Esophagus (tissue), 2 donors: ENCODE measurements around the gene STUB1. TPM values are rescaled to one million over a fixed set of nuclear protein-coding genes. Genes with fewer than 3 reads are reported as not detected.

Experiments used
- H3K27ac ChIP-seq, 2 donors: one replicate each; pipeline ENCODE4 v1.5.1; 2013; ENCODE audit warnings: low read depth in 2 of 2, mild to moderate bottlenecking in 2 of 2, inconsistent platforms in 1 of 2, low read length in 1 of 2, moderate library complexity in 1 of 2
- H3K27me3 ChIP-seq, 2 donors: one replicate each; pipeline ENCODE4 v1.6.1; 2013; ENCODE audit warnings: low read length in 2 of 2, control low read depth in 1 of 2, mild to moderate bottlenecking in 1 of 2; ENCODE audit not compliant: insufficient read depth in 2 of 2, control insufficient read depth in 1 of 2
- H3K36me3 ChIP-seq, 2 donors: one replicate each; pipeline ENCODE4 v1.6.1; 2013; ENCODE audit warnings: low read length in 1 of 2; ENCODE audit not compliant: control insufficient read depth in 2 of 2, insufficient read depth in 2 of 2
- H3K4me1 ChIP-seq, 2 donors: one replicate each; pipeline ENCODE4 v1.6.1; 2013; ENCODE audit warnings: low read length in 1 of 2; ENCODE audit not compliant: control insufficient read depth in 2 of 2, insufficient read depth in 2 of 2
- H3K4me3 ChIP-seq, 2 donors: one replicate each; pipeline ENCODE4 v1.5.1; 2013; ENCODE audit warnings: low read length in 2 of 2, mild to moderate bottlenecking in 2 of 2, low read depth in 1 of 2, moderate library complexity in 1 of 2
- H3K9me3 ChIP-seq, 2 donors: one replicate each; pipeline ENCODE4 v1.6.1; 2013; ENCODE audit warnings: mild to moderate bottlenecking in 2 of 2, low read depth in 1 of 2, low read length in 1 of 2, moderate library complexity in 1 of 2; ENCODE audit not compliant: control insufficient read depth in 2 of 2, insufficient read depth in 1 of 2
- WGBS, 2 donors: extraction: QIAGEN DNeasy Blood & Tissue Kit; methylation state at CpG; one replicate each; pipeline ENCODE4 v1.1.7; 2013; 5-methylcytosine and 5-hydroxymethylcytosine counted together
- polyA plus RNA-seq, 2 donors: library from polyadenylated mRNA; stranded (reverse); fragments of 200-250 nt; gene quantifications; one replicate each; pipeline ENCODE4 v1.2.3, GENCODE V29; 2013
- donor health status: healthy with polysubstance abuse.
- donor health status: Bipolar disorder and iron deficiency.

STUB1 gene
- polyA plus RNA-seq, 2 donors: 58.3 to 95.2 TPM

GRCh38 chr16:692356-693108, 12.3 kb downstream of the STUB1 start:
- WGBS, 2 donors: 64 to 66% methylated on average over 10 of the region's 10 CpGs
- Histone ChIP-seq H3K9me3 (no peaks in the 10 kb centered on the region), H3K36me3 (peaks cover 0 to 3% of the 10 kb centered on the region in 2 donors), H3K27me3 (no peaks in the 10 kb centered on the region), H3K4me1 (peaks cover 5 to 31% of the 10 kb centered on the region in 2 donors), H3K4me3 (no peak overlapping the region), H3K27ac (peak overlapping the region; percentile 84 to 91)

GRCh38 chr16:693364-693763, 13.2 kb downstream of the STUB1 start:
- 43 to 45% methylated on average over 22 of the region's 22 CpGs for WGBS, 2 donors
- Histone ChIP-seq H3K36me3 (no peaks in the 10 kb centered on the region), H3K27ac (peak overlapping the region; percentile 84 to 91), H3K9me3 (no peaks in the 10 kb centered on the region), H3K27me3 (no peaks in the 10 kb centered on the region), H3K4me3 (no peak overlapping the region), H3K4me1 (peaks cover 5 to 31% of the 10 kb centered on the region in 2 donors)

- Histone ChIP-seq H3K9me3 (no peaks in the 10 kb centered on the region), H3K27me3 (no peaks in the 10 kb centered on the region), H3K27ac (peak overlapping the region; percentile 84 to 91), H3K4me3 (peak overlapping the region; percentile 23 to 46), H3K36me3 (no peaks in the 10 kb centered on the region), H3K4me1 (peaks cover 5 to 29% of the 10 kb centered on the region in 2 donors)
- WGBS, 2 donors: 18 to 34% methylated on average over 19 to 37 of the region's 37 CpGs
These were observed 13.6 kb downstream of the STUB1 start for GRCh38 chr16:693766-694165.

- peak overlapping the region; percentile 46 to 59 for H3K4me3 ChIP-seq
- no peaks in the 10 kb centered on the region for H3K36me3 ChIP-seq
- H3K27me3 ChIP-seq: no peaks in the 10 kb centered on the region
- peaks cover 2 to 23% of the 10 kb centered on the region in 2 donors for H3K4me1 ChIP-seq
- no peaks in the 10 kb centered on the region for H3K9me3 ChIP-seq
- 4 to 7% methylated on average over 38 to 64 of the region's 64 CpGs for WGBS, 2 donors
- H3K27ac ChIP-seq: peak overlapping the region; percentile 84 to 91
These were observed 14.1 kb downstream of the STUB1 start for GRCh38 chr16:694187-694862.

- 0 to 2% methylated on average over 28 to 37 of the region's 37 CpGs for whole genome bisulfite sequencing, 2 donors
- Histone ChIP-seq H3K4me1 (peaks cover 0 to 17% of the 10 kb centered on the region in 2 donors), H3K4me3 (peak overlapping the region; percentile 46 to 59)
These were observed 14.7 kb downstream of the STUB1 start for GRCh38 chr16:694863-695354.

GRCh38 chr16:695355-696089, 15.3 kb downstream of the STUB1 start:
- WGBS, 2 donors: 2% methylated on average over 71 of the region's 71 CpGs
- H3K27me3 ChIP-seq: no peaks in the 10 kb centered on the region
- H3K9me3 ChIP-seq: no peaks in the 10 kb centered on the region
- peaks cover 0 to 17% of the 10 kb centered on the region in 2 donors for H3K4me1 ChIP-seq
- H3K27ac ChIP-seq: peak overlapping the region; percentile 91 to 93
- peak overlapping the region; percentile 46 to 54 for H3K4me3 ChIP-seq
- H3K36me3 ChIP-seq: no peaks in the 10 kb centered on the region

More at GRCh38 chr16:694863-695354, 14.7 kb downstream of the STUB1 start:
- Histone ChIP-seq H3K27me3 (no peaks in the 10 kb centered on the region), H3K9me3 (no peaks in the 10 kb centered on the region), H3K36me3 (no peaks in the 10 kb centered on the region), H3K27ac (peak overlapping the region; percentile 84 to 91)

GRCh38 chr16:698911-699671, 18.9 kb downstream of the STUB1 start:
- no peaks in the 10 kb centered on the region for H3K9me3 ChIP-seq
- H3K27ac ChIP-seq: no peak overlapping the region
- H3K4me1 ChIP-seq: peaks cover 0 to 15% of the 10 kb centered on the region in 2 donors
- WGBS, 2 donors: 63 to 68% methylated on average over 18 to 19 of the region's 19 CpGs
- peaks cover 6 to 19% of the 10 kb centered on the region in 2 donors for H3K27me3 ChIP-seq
- H3K36me3 ChIP-seq: no peaks in the 10 kb centered on the region
- no peak overlapping the region for H3K4me3 ChIP-seq

GRCh38 chr16:700684-701584, 20.7 kb downstream of the STUB1 start:
- Histone ChIP-seq H3K36me3 (no peaks in the 10 kb centered on the region), H3K27me3 (peaks cover 6 to 30% of the 10 kb centered on the region in 2 donors), H3K9me3 (no peaks in the 10 kb centered on the region), H3K4me1 (peaks cover 2 to 9% of the 10 kb centered on the region in 2 donors), H3K27ac (no peak overlapping the region), H3K4me3 (no peak overlapping the region)
- 5 to 6% methylated on average over 61 to 76 of the region's 76 CpGs for WGBS, 2 donors
